SK-N-SH (cell line): ENCODE results near the gene B4GALNT3.

Experiments
- CHD2 ChIP-seq: fragments of 150-350 bp; IDR thresholded peaks from 2 replicates; pipeline ENCODE4 v1.6.1; 2018; ENCODE audit warnings: low read length; ENCODE audit not compliant: partially characterized antibody
- CTCF ChIP-seq: fragments of 200-600 bp; sonication (generic); IDR thresholded peaks from 2 replicates; pipeline ENCODE4 v1.6.1; 2017; ENCODE audit warnings: antibody characterized with exemption, mild to moderate bottlenecking, moderate library complexity
- EZH2phosphoT487 ChIP-seq: fragments of 200-600 bp; sonication (generic); IDR thresholded peaks from 2 replicates; pipeline ENCODE4 v1.6.1; 2017; ENCODE audit warnings: low read depth, mixed run types, mild to moderate bottlenecking, antibody characterized with exemption, moderate library complexity, borderline replicate concordance
- FOXJ3 ChIP-seq: sonication (generic); formaldehyde crosslinking; IDR thresholded peaks from 2 replicates; pipeline ENCODE4 v1.5.1; 2020; ENCODE audit warnings: mild to moderate bottlenecking, missing genetic modification reagents
- FOXM1 ChIP-seq: IDR thresholded peaks from 2 replicates; pipeline ENCODE4 v1.4.0; 2012; ENCODE audit warnings: low read depth, mild to moderate bottlenecking
- MAX ChIP-seq: IDR thresholded peaks from 2 replicates; pipeline ENCODE4 v1.4.0; 2012; ENCODE audit warnings: low read depth
- MXI1 ChIP-seq: IDR thresholded peaks from 2 replicates; pipeline ENCODE4 v1.6.1; 2012; ENCODE audit warnings: mild to moderate bottlenecking, low read depth, low read length, improper control_type of control experiment
- REST ChIP-seq: IDR thresholded peaks from 2 replicates; pipeline ENCODE4 v1.6.1; 2012; ENCODE audit warnings: mild to moderate bottlenecking, low read depth, low read length, moderate library complexity
- SIN3A ChIP-seq: IDR thresholded peaks from 2 replicates; pipeline ENCODE4 v1.6.1; 2012; ENCODE audit warnings: low read depth, mild to moderate bottlenecking, low read length, moderate library complexity, borderline replicate concordance
- TAF1 ChIP-seq: IDR thresholded peaks from 2 replicates; pipeline ENCODE4 v1.6.1; 2012; ENCODE audit warnings: low read depth, mild to moderate bottlenecking, low read length, moderate library complexity, borderline replicate concordance
- TCF12 ChIP-seq: IDR thresholded peaks from 2 replicates; pipeline ENCODE4 v1.4.0; 2012
- USF1 ChIP-seq: IDR thresholded peaks from 2 replicates; pipeline ENCODE4 v1.4.0; 2012; ENCODE audit warnings: low read depth, borderline replicate concordance
- USF2 ChIP-seq: fragments of 150-350 bp; IDR thresholded peaks from 2 replicates; pipeline ENCODE4 v1.6.1; 2017; ENCODE audit warnings: antibody characterized with exemption, low read length, low read depth, borderline replicate concordance
- ZBTB33 ChIP-seq: IDR thresholded peaks from 2 replicates; pipeline ENCODE4 v1.4.0; 2012; ENCODE audit warnings: low read depth, borderline replicate concordance

- TF ChIP-seq SIN3A = no peak
- TF ChIP-seq TAF1 = no peak
- no peak for TF ChIP-seq MAX
- no peak for TF ChIP-seq CTCF
- no peak for TF ChIP-seq TCF12
- no peak for TF ChIP-seq FOXJ3 (CRISPR knock-in tag)
- no peak for TF ChIP-seq EZH2phosphoT487
- no peak for TF ChIP-seq CHD2
- TF ChIP-seq USF2 = no peak
- TF ChIP-seq ZBTB33 = no peak
- no peak for TF ChIP-seq USF1
- no peak for TF ChIP-seq FOXM1
- no peak for TF ChIP-seq REST
- no peak for TF ChIP-seq MXI1
Observed at GRCh38 chr12:601976-602699, 142.4 kb downstream of the B4GALNT3 start.
